ENCODE results near the gene PGBD1.

DNA sequence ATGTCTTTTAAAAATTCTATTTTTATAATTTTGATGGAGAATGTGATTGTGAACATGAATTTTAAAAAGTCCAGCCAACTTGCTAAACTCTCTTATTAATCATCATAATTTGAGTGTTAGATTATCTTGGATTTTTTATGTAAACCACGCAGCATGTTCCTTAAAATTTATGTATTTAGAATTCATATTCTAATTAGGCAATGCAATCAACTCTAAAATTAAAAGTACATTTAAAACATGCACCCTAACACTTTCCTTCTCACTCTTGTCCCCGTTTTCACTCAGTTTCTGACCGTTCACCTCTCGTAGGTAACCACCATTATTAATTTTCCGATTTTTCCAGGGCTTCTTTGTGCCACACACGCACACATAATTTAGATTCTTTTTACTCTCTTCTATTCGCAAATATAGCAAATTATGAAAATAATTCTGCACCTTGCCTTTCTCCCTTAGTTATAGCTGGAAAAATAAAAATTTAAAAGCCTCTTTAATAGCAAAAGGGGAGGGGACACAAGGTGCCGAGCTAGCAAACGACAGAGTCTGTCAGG, 68.0 kb downstream of the PGBD1 start:
- TF ChIP-seq FOXJ3 (CRISPR knock-in tag; IDR thresholded peaks at IDR 0.05; ENCODE audit: borderline replicate concordance) (no peak), ZKSCAN5 (CRISPR knock-in tag; IDR thresholded peaks at IDR 0.05) (no peak), POLR2A (IDR thresholded peaks at IDR 0.05; ENCODE audit: insufficient read depth in 1 of 2, low read depth in 2 of 2, low read length in 2 of 2) (no peak), ZMYM3 (CRISPR knock-in tag; IDR thresholded peaks at IDR 0.05) (no peak), ELF1 (CRISPR knock-in tag; IDR thresholded peaks at IDR 0.05) (no peak), MED1 (CRISPR knock-in tag; IDR thresholded peaks at IDR 0.05) (no peak), BRCA1 (CRISPR knock-in tag; IDR thresholded peaks at IDR 0.05) (no peak), PHF21A (CRISPR knock-in tag; IDR thresholded peaks at IDR 0.05) (no peak), HOXA3 (CRISPR knock-in tag; IDR thresholded peaks at IDR 0.05) (no peak)
- TF ChIP-seq, protein P1, sequence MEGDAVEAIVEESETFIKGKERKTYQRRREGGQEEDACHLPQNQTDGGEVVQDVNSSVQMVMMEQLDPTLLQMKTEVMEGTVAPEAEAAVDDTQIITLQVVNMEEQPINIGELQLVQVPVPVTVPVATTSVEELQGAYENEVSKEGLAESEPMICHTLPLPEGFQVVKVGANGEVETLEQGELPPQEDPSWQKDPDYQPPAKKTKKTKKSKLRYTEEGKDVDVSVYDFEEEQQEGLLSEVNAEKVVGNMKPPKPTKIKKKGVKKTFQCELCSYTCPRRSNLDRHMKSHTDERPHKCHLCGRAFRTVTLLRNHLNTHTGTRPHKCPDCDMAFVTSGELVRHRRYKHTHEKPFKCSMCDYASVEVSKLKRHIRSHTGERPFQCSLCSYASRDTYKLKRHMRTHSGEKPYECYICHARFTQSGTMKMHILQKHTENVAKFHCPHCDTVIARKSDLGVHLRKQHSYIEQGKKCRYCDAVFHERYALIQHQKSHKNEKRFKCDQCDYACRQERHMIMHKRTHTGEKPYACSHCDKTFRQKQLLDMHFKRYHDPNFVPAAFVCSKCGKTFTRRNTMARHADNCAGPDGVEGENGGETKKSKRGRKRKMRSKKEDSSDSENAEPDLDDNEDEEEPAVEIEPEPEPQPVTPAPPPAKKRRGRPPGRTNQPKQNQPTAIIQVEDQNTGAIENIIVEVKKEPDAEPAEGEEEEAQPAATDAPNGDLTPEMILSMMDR (CRISPR knock-in tag; IDR thresholded peaks at IDR 0.05), result no peak
- TF ChIP-seq, protein P2, sequence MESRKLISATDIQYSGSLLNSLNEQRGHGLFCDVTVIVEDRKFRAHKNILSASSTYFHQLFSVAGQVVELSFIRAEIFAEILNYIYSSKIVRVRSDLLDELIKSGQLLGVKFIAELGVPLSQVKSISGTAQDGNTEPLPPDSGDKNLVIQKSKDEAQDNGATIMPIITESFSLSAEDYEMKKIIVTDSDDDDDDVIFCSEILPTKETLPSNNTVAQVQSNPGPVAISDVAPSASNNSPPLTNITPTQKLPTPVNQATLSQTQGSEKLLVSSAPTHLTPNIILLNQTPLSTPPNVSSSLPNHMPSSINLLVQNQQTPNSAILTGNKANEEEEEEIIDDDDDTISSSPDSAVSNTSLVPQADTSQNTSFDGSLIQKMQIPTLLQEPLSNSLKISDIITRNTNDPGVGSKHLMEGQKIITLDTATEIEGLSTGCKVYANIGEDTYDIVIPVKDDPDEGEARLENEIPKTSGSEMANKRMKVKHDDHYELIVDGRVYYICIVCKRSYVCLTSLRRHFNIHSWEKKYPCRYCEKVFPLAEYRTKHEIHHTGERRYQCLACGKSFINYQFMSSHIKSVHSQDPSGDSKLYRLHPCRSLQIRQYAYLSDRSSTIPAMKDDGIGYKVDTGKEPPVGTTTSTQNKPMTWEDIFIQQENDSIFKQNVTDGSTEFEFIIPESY (CRISPR knock-in tag; IDR thresholded peaks at IDR 0.05), result no peak
- TF ChIP-seq, protein P3, sequence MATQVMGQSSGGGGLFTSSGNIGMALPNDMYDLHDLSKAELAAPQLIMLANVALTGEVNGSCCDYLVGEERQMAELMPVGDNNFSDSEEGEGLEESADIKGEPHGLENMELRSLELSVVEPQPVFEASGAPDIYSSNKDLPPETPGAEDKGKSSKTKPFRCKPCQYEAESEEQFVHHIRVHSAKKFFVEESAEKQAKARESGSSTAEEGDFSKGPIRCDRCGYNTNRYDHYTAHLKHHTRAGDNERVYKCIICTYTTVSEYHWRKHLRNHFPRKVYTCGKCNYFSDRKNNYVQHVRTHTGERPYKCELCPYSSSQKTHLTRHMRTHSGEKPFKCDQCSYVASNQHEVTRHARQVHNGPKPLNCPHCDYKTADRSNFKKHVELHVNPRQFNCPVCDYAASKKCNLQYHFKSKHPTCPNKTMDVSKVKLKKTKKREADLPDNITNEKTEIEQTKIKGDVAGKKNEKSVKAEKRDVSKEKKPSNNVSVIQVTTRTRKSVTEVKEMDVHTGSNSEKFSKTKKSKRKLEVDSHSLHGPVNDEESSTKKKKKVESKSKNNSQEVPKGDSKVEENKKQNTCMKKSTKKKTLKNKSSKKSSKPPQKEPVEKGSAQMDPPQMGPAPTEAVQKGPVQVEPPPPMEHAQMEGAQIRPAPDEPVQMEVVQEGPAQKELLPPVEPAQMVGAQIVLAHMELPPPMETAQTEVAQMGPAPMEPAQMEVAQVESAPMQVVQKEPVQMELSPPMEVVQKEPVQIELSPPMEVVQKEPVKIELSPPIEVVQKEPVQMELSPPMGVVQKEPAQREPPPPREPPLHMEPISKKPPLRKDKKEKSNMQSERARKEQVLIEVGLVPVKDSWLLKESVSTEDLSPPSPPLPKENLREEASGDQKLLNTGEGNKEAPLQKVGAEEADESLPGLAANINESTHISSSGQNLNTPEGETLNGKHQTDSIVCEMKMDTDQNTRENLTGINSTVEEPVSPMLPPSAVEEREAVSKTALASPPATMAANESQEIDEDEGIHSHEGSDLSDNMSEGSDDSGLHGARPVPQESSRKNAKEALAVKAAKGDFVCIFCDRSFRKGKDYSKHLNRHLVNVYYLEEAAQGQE (IDR thresholded peaks at IDR 0.05; ENCODE audit: borderline replicate concordance in 1 of 2, low read depth in 1 of 2, low read length in 2 of 2), result no peak

All from HepG2 (cell line).